H1 (cell line): ENCODE results near the gene WFDC10B. TPM values are rescaled to one million over a fixed set of nuclear protein-coding genes. Genes with fewer than 3 reads are reported as not detected.

Source experiments
- CTCF ChIA-PET: fragments of 300-600 bp; sonication (Branson Sonifier 250); formaldehyde crosslinking; loops from one replicate; lab custom pipeline; 2021; ENCODE audit not compliant: partially characterized antibody; lab: Charles Lee
- POLR2A ChIA-PET: fragments of 300-600 bp; sonication (Branson Sonifier 250); formaldehyde crosslinking; loops from one replicate; lab custom pipeline; 2021; ENCODE audit warnings: inconsistent platforms; ENCODE audit not compliant: partially characterized antibody; lab: Charles Lee
- DNase-seq, 2 experiments: peaks; one replicate each; pipeline versions ENCODE4 v3.0.0 to v3.0.0-alpha.2; 2010 to 2022; ENCODE audit warnings: low spot score in 2 of 2, low read depth in 1 of 2, mixed read lengths in 1 of 2
- FAIRE-seq: peaks from 2 replicates; lab custom pipeline; 2011; peaks lifted over from hg19 to GRCh38; lab: Jason Lieb, UNC
- H2AFZ ChIP-seq: 2 replicates; pipeline ENCODE4 v1.8.1; 2012; ENCODE audit warnings: low read length, inconsistent platforms
- H2AK5ac ChIP-seq: 2 replicates; pipeline ENCODE4 v1.6.1; 2013; ENCODE audit warnings: low read depth, low read length
- H2BK120ac ChIP-seq: replicated peaks from 2 replicates; pipeline ENCODE3; 2013; ENCODE audit warnings: low read depth, low read length, inconsistent platforms
- H2BK12ac ChIP-seq: 2 replicates; pipeline ENCODE4 v1.6.1; 2013; ENCODE audit warnings: low read depth, low read length
- H2BK15ac ChIP-seq: 2 replicates; pipeline ENCODE4 v1.6.1; 2013; ENCODE audit warnings: low read length
- H2BK20ac ChIP-seq: 2 replicates; pipeline ENCODE4 v1.6.1; 2013; ENCODE audit warnings: low read length
- H2BK5ac ChIP-seq: 2 replicates; pipeline ENCODE4 v1.6.1; 2013; ENCODE audit warnings: low read depth, low read length
- H3K14ac ChIP-seq: 2 replicates; pipeline ENCODE4 v1.6.1; 2013; ENCODE audit warnings: inconsistent platforms; ENCODE audit not compliant: insufficient read length
- H3K18ac ChIP-seq: 2 replicates; pipeline ENCODE4 v1.6.1; 2013; ENCODE audit warnings: low read length; ENCODE audit errors: extremely low read depth
- H3K23ac ChIP-seq: 2 replicates; pipeline ENCODE4 v1.6.1; 2013; ENCODE audit warnings: inconsistent platforms; ENCODE audit not compliant: insufficient read length
- H3K23me2 ChIP-seq: 2 replicates; pipeline ENCODE4 v1.6.1; 2013; ENCODE audit warnings: low read depth, low read length
- H3K27ac ChIP-seq: 2 replicates; pipeline ENCODE4 v1.6.1; 2011; ENCODE audit warnings: low read depth, low read length, inconsistent platforms
- H3K27me3 ChIP-seq, 4 experiments: replicated peaks in 1 of 4; 1 replicate in 1 of 4; 2 replicates in 3 of 4; pipeline versions ENCODE4 v1.6.1 to v1.8.1; 2011 to 2013; ENCODE audit warnings: low read length in 3 of 4, mild to moderate bottlenecking in 3 of 4, inconsistent platforms in 2 of 4, mixed read lengths in 2 of 4, moderate library complexity in 1 of 4; ENCODE audit not compliant: control insufficient read depth in 3 of 4, insufficient read depth in 3 of 4; ENCODE audit errors: extremely low read depth in 1 of 4
- H3K36me3 ChIP-seq, 4 experiments: 2 replicates each; pipeline versions ENCODE4 v1.6.1 to v1.8.1; 2011 to 2013; ENCODE audit warnings: mild to moderate bottlenecking in 4 of 4, low read length in 3 of 4, moderate library complexity in 2 of 4, control low read depth in 1 of 4, inconsistent platforms in 1 of 4; ENCODE audit not compliant: insufficient read depth in 4 of 4, control insufficient read depth in 2 of 4
- H3K4ac ChIP-seq: replicated peaks from 2 replicates; pipeline ENCODE3; 2013; ENCODE audit warnings: low read length, low read depth, mixed read lengths, inconsistent platforms; ENCODE audit not compliant: insufficient read length
- H3K4me1 ChIP-seq, 4 experiments: replicated peaks in 1 of 4; 1 replicate in 1 of 4; 2 replicates in 3 of 4; pipeline versions ENCODE4 v1.6.1 to v1.8.1; 2011 to 2013; ENCODE audit warnings: low read length in 3 of 4, inconsistent platforms in 2 of 4, mixed read lengths in 1 of 4; ENCODE audit not compliant: insufficient read depth in 4 of 4, control insufficient read depth in 3 of 4
- H3K4me2 ChIP-seq, 2 experiments: 2 replicates each; pipeline versions ENCODE4 v1.6.1 to v1.8.1; 2011 to 2013; ENCODE audit warnings: low read depth in 2 of 2, low read length in 2 of 2, control low read depth in 1 of 2, inconsistent platforms in 1 of 2, mild to moderate bottlenecking in 1 of 2; ENCODE audit not compliant: insufficient read depth in 1 of 2
- H3K4me3 ChIP-seq, 4 experiments: fragments of 200-600, 300-600 bp in 1 of 4; sonication (generic), shearing (Covaris generic), sonication (Bioruptor Twin) in 1 of 4; 2 replicates each; pipeline versions ENCODE4 v1.5.1 to v1.8.1; 2011 to 2016; ENCODE audit warnings: low read length in 4 of 4, low read depth in 3 of 4, control low read depth in 2 of 4, inconsistent platforms in 2 of 4, mild to moderate bottlenecking in 2 of 4, mixed read lengths in 1 of 4, moderate library complexity in 1 of 4; ENCODE audit not compliant: insufficient read depth in 2 of 4; ENCODE audit errors: extremely low read depth in 1 of 4
- H3K56ac ChIP-seq: replicated peaks from 2 replicates; pipeline ENCODE3; 2013; ENCODE audit warnings: low read depth, mild to moderate bottlenecking, mixed read lengths, low read length, inconsistent platforms; ENCODE audit not compliant: insufficient read length
- H3K79me1 ChIP-seq: 2 replicates; pipeline ENCODE4 v1.6.1; 2013; ENCODE audit warnings: low read depth, low read length, control low read depth
- H3K79me2 ChIP-seq, 2 experiments: 2 replicates each; pipeline versions ENCODE4 v1.6.1 to v1.8.1; 2012 to 2013; ENCODE audit warnings: low read length in 2 of 2, mild to moderate bottlenecking in 2 of 2, inconsistent platforms in 1 of 2; ENCODE audit not compliant: insufficient read depth in 2 of 2, control insufficient read depth in 1 of 2
- H3K9ac ChIP-seq, 4 experiments: replicated peaks in 1 of 4; 1 replicate in 1 of 4; 2 replicates in 3 of 4; pipeline versions ENCODE4 v1.6.1 to v1.8.1; 2011 to 2013; ENCODE audit warnings: low read depth in 3 of 4, low read length in 3 of 4, control low read depth in 2 of 4, mild to moderate bottlenecking in 2 of 4, moderate library complexity in 2 of 4, inconsistent platforms in 1 of 4; ENCODE audit errors: extremely low read depth in 1 of 4
- H3K9me3 ChIP-seq, 2 experiments: 2 replicates each; pipeline versions ENCODE4 v1.6.1 to v1.8.1; 2012 to 2013; ENCODE audit warnings: mild to moderate bottlenecking in 2 of 2, moderate library complexity in 2 of 2, control low read depth in 1 of 2, inconsistent platforms in 1 of 2, low read depth in 1 of 2, low read length in 1 of 2, mixed read lengths in 1 of 2; ENCODE audit not compliant: insufficient read depth in 2 of 2
- H4K20me1 ChIP-seq, 2 experiments: replicated peaks in 1 of 2; 2 replicates each; pipeline versions ENCODE3 to v1.8.1; 2011 to 2013; ENCODE audit warnings: inconsistent platforms in 2 of 2, low read length in 2 of 2, mild to moderate bottlenecking in 1 of 2; ENCODE audit not compliant: insufficient read depth in 2 of 2, control insufficient read depth in 1 of 2
- H4K5ac ChIP-seq: 2 replicates; pipeline ENCODE4 v1.6.1; 2013; ENCODE audit warnings: low read length, low read depth, mixed read lengths, inconsistent platforms; ENCODE audit not compliant: insufficient read length
- H4K8ac ChIP-seq: 2 replicates; pipeline ENCODE4 v1.8.0; 2013; ENCODE audit warnings: mild to moderate bottlenecking, moderate library complexity, low read length, inconsistent platforms; ENCODE audit not compliant: insufficient read depth; ENCODE audit errors: extremely low read depth
- H4K91ac ChIP-seq: replicated peaks from 2 replicates; pipeline ENCODE3; 2013; ENCODE audit warnings: low read length, mixed read lengths, inconsistent platforms; ENCODE audit not compliant: insufficient read length
- ASH2L ChIP-seq: fragments of 200-600, 300-600 bp; sonication (generic); IDR thresholded peaks from one replicate; pipeline ENCODE4 v1.7.1; 2017; ENCODE audit warnings: low read length
- JUN ChIP-seq: IDR thresholded peaks from 2 replicates; pipeline ENCODE4 v1.6.1; 2011; ENCODE audit warnings: low read depth, mild to moderate bottlenecking, improper control_type of control experiment, low read length
- SIX5 ChIP-seq: IDR thresholded peaks from 2 replicates; pipeline ENCODE4 v1.6.1; 2011; ENCODE audit warnings: mild to moderate bottlenecking, low read depth, low read length
- ZNF274 ChIP-seq: IDR thresholded peaks from 2 replicates; pipeline ENCODE4 v1.7.0; 2012; ENCODE audit warnings: low read length, borderline replicate concordance; ENCODE audit errors: extremely low read depth
- WGBS, 2 experiments: shearing (Covaris generic) in 1 of 2; methylation state at CpG; one replicate each; pipeline versions ENCODE4 v1.1.6 to v1.1.7; 2013 to 2015; ENCODE audit warnings: low lambda C conversion rate in 2 of 2, mixed read lengths in 2 of 2, inconsistent platforms in 1 of 2, low coverage in 1 of 2, missing lambda C conversion rate in 1 of 2; ENCODE audit not compliant: insufficient replicate concordance in 2 of 2, insufficient coverage in 1 of 2, insufficient read length in 1 of 2; ENCODE audit errors: extremely low coverage in 1 of 2, missing lambda C conversion rate in 1 of 2; 5-methylcytosine and 5-hydroxymethylcytosine counted together
- polyA plus RNA-seq, 7 experiments: library from polyadenylated mRNA; depleted of rRNA in 3 of 7; stranded (reverse) in 5 of 7; unstranded in 2 of 7; fragments of >200 nt in 5 of 7; fragments of 200-250 nt in 2 of 7; gene quantifications; 1 replicate in 5 of 7; 2 replicates in 1 of 7; 4 replicates in 1 of 7; pipeline versions ENCODE4 v1.2.1 to v1.2.3, GENCODE V29; 2011 to 2013; ENCODE audit warnings: missing spikeins in 2 of 7, mixed read lengths in 2 of 7
- total RNA-seq: library from RNA; stranded (reverse); fragmentation: NEBNext Ultra II Directional; extraction: Animal tissue kit (Norgen Biotek cat#: 25700); gene quantifications from 2 replicates; pipeline ENCODE4 v1.2.1, GENCODE V29; 2021

The WFDC10B gene
- total and polyA plus RNA-seq, 2 of the 8 experiments (the other 6 are each of a cell fraction or from before 2014, with no cell fraction given): 0.21 to 0.54 TPM

GRCh38 chr20:45751721-45752120, 46.9 kb upstream of the WFDC10B start:
- H3K56ac ChIP-seq: no peak overlapping the region
- DNase-seq (no peak), FAIRE-seq (no peak)
- whole genome bisulfite sequencing, 2 experiments: 100% methylated on average over 1 of the region's 1 CpG; no CpG with 5 or more reads in 1 of the 2 experiments
- no peaks in the 10 kb centered on the region for H3K79me1 ChIP-seq
- no peak overlapping the region for H2AK5ac ChIP-seq
- H3K9me3 ChIP-seq: peaks cover 0 to 3% of the 10 kb centered on the region in 2 experiments; a peak in 1 of 4 replicates
- H3K27ac ChIP-seq: no peak overlapping the region
- H2BK15ac ChIP-seq: no peak overlapping the region
- H3K4me2 ChIP-seq: no peak overlapping the region
- no peak overlapping the region for H2BK12ac ChIP-seq
- H3K14ac ChIP-seq: no peak overlapping the region
- H3K4me1 ChIP-seq: no peaks in the 10 kb centered on the region
- H2BK5ac ChIP-seq: no peak overlapping the region
- no peak overlapping the region for H4K91ac ChIP-seq
- H3K79me2 ChIP-seq: no peaks in the 10 kb centered on the region
- no peaks in the 10 kb centered on the region; the same call in 1 of the 2 replicates for H3K23me2 ChIP-seq
- H3K36me3 ChIP-seq: no peaks in the 10 kb centered on the region
- H4K8ac ChIP-seq: no peak overlapping the region
- H3K23ac ChIP-seq: no peak overlapping the region
- no peak for TF ChIP-seq ZNF274
- TF ChIP-seq SIX5: no peak
- TF ChIP-seq ASH2L: no peak
- no peak for TF ChIP-seq JUN
- no peak overlapping the region for H3K4ac ChIP-seq
- no peak overlapping the region for H2AFZ ChIP-seq
- H4K5ac ChIP-seq: no peak overlapping the region
- no peak overlapping the region for H2BK120ac ChIP-seq
- no peaks in the 10 kb centered on the region for H3K27me3 ChIP-seq
- ChIA-PET CTCF (interaction anchor here (0.9 to 2.1 kb wide), 3 partner anchors 13 to 123 kb away, joined by 3 to 10 read pairs (median 4); partner anchors contain the start of gene WFDC10A), POLR2A (no interaction called here)
- no peak overlapping the region for H3K4me3 ChIP-seq
- no peak overlapping the region for H2BK20ac ChIP-seq
- no peak overlapping the region for H3K18ac ChIP-seq
- H3K9ac ChIP-seq: no peak overlapping the region
- no peaks in the 10 kb centered on the region for H4K20me1 ChIP-seq
